C4-2B (cell line): ENCODE results near the gene PTPRT.

ENCODE experiments used
- ZFX ChIP-seq: fragments of 450-650 bp; IDR thresholded peaks from 2 replicates; pipeline ENCODE4 v1.6.1; 2017
- TF ChIP-seq, protein P1 (sequence below): fragments of 450-650 bp; conservative IDR thresholded peaks from 2 replicates; pipeline ENCODE4 v1.5.1; 2017; ENCODE audit warnings: mild to moderate bottlenecking

DNA sequence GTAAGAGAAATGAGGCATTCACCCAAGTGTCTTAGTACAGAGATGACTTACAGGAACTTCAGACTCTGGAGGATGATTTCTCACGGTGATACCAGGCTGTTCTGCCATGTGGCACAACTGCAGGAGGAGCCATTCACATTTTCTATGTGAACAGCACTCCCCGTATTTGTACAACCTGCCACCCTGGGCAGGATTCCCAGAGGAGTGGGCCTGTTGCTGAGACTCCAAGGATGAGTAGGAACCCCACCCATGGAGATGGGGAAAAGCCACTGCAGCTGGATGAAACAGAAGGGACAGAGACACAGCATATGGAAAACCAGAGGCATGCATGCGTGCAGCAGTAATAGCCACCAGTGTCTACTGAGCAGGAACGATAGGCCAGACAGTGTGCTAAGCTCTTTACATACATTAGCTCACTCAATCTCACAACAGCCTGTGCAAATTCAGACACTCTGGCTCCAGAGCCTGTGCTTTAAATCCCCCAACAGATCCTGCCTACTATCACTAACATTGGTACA is 48.0 kb upstream of the PTPRT start:
- TF ChIP-seq ZFX: no peak
- TF ChIP-seq, protein P1, sequence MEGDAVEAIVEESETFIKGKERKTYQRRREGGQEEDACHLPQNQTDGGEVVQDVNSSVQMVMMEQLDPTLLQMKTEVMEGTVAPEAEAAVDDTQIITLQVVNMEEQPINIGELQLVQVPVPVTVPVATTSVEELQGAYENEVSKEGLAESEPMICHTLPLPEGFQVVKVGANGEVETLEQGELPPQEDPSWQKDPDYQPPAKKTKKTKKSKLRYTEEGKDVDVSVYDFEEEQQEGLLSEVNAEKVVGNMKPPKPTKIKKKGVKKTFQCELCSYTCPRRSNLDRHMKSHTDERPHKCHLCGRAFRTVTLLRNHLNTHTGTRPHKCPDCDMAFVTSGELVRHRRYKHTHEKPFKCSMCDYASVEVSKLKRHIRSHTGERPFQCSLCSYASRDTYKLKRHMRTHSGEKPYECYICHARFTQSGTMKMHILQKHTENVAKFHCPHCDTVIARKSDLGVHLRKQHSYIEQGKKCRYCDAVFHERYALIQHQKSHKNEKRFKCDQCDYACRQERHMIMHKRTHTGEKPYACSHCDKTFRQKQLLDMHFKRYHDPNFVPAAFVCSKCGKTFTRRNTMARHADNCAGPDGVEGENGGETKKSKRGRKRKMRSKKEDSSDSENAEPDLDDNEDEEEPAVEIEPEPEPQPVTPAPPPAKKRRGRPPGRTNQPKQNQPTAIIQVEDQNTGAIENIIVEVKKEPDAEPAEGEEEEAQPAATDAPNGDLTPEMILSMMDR: no peak
